H1 (cell line): ENCODE data around the gene NDEL1. TPM values are rescaled to one million over a fixed set of nuclear protein-coding genes. Genes with fewer than 3 reads are reported as not detected.
A peak's percentile ranks its signal among the peaks of the same experiment; 100 is the strongest.

ENCODE experiments used
- CTCF ChIA-PET: fragments of 300-600 bp; sonication (Branson Sonifier 250); formaldehyde crosslinking; loops from one replicate; lab custom pipeline; 2021; ENCODE audit not compliant: partially characterized antibody; lab: Charles Lee
- POLR2A ChIA-PET: fragments of 300-600 bp; sonication (Branson Sonifier 250); formaldehyde crosslinking; loops from one replicate; lab custom pipeline; 2021; ENCODE audit warnings: inconsistent platforms; ENCODE audit not compliant: partially characterized antibody; lab: Charles Lee
- DNase-seq, 2 experiments: peaks; one replicate each; pipeline versions ENCODE4 v3.0.0 to v3.0.0-alpha.2; 2010 to 2022; ENCODE audit warnings: low spot score in 2 of 2, low read depth in 1 of 2, mixed read lengths in 1 of 2
- FAIRE-seq: peaks from 2 replicates; lab custom pipeline; 2011; peaks lifted over from hg19 to GRCh38; lab: Jason Lieb, UNC
- H2AFZ ChIP-seq: 2 replicates; pipeline ENCODE4 v1.8.1; 2012; ENCODE audit warnings: low read length, inconsistent platforms
- H2AK5ac ChIP-seq: 2 replicates; pipeline ENCODE4 v1.6.1; 2013; ENCODE audit warnings: low read depth, low read length
- H2BK120ac ChIP-seq: replicated peaks from 2 replicates; pipeline ENCODE3; 2013; ENCODE audit warnings: low read depth, low read length, inconsistent platforms
- H2BK12ac ChIP-seq: 2 replicates; pipeline ENCODE4 v1.6.1; 2013; ENCODE audit warnings: low read depth, low read length
- H2BK15ac ChIP-seq: 2 replicates; pipeline ENCODE4 v1.6.1; 2013; ENCODE audit warnings: low read length
- H2BK20ac ChIP-seq: 2 replicates; pipeline ENCODE4 v1.6.1; 2013; ENCODE audit warnings: low read length
- H2BK5ac ChIP-seq: 2 replicates; pipeline ENCODE4 v1.6.1; 2013; ENCODE audit warnings: low read depth, low read length
- H3K14ac ChIP-seq: 2 replicates; pipeline ENCODE4 v1.6.1; 2013; ENCODE audit warnings: inconsistent platforms; ENCODE audit not compliant: insufficient read length
- H3K18ac ChIP-seq: 2 replicates; pipeline ENCODE4 v1.6.1; 2013; ENCODE audit warnings: low read length; ENCODE audit errors: extremely low read depth
- H3K23ac ChIP-seq: 2 replicates; pipeline ENCODE4 v1.6.1; 2013; ENCODE audit warnings: inconsistent platforms; ENCODE audit not compliant: insufficient read length
- H3K23me2 ChIP-seq: 2 replicates; pipeline ENCODE4 v1.6.1; 2013; ENCODE audit warnings: low read depth, low read length
- H3K27ac ChIP-seq: 2 replicates; pipeline ENCODE4 v1.6.1; 2011; ENCODE audit warnings: low read depth, low read length, inconsistent platforms
- H3K27me3 ChIP-seq, 4 experiments: replicated peaks in 1 of 4; 1 replicate in 1 of 4; 2 replicates in 3 of 4; pipeline versions ENCODE4 v1.6.1 to v1.8.1; 2011 to 2013; ENCODE audit warnings: low read length in 3 of 4, mild to moderate bottlenecking in 3 of 4, inconsistent platforms in 2 of 4, mixed read lengths in 2 of 4, moderate library complexity in 1 of 4; ENCODE audit not compliant: control insufficient read depth in 3 of 4, insufficient read depth in 3 of 4; ENCODE audit errors: extremely low read depth in 1 of 4
- H3K36me3 ChIP-seq, 4 experiments: 2 replicates each; pipeline versions ENCODE4 v1.6.1 to v1.8.1; 2011 to 2013; ENCODE audit warnings: mild to moderate bottlenecking in 4 of 4, low read length in 3 of 4, moderate library complexity in 2 of 4, control low read depth in 1 of 4, inconsistent platforms in 1 of 4; ENCODE audit not compliant: insufficient read depth in 4 of 4, control insufficient read depth in 2 of 4
- H3K4ac ChIP-seq: replicated peaks from 2 replicates; pipeline ENCODE3; 2013; ENCODE audit warnings: low read length, low read depth, mixed read lengths, inconsistent platforms; ENCODE audit not compliant: insufficient read length
- H3K4me1 ChIP-seq, 4 experiments: replicated peaks in 1 of 4; 1 replicate in 1 of 4; 2 replicates in 3 of 4; pipeline versions ENCODE4 v1.6.1 to v1.8.1; 2011 to 2013; ENCODE audit warnings: low read length in 3 of 4, inconsistent platforms in 2 of 4, mixed read lengths in 1 of 4; ENCODE audit not compliant: insufficient read depth in 4 of 4, control insufficient read depth in 3 of 4
- H3K4me2 ChIP-seq, 2 experiments: 2 replicates each; pipeline versions ENCODE4 v1.6.1 to v1.8.1; 2011 to 2013; ENCODE audit warnings: low read depth in 2 of 2, low read length in 2 of 2, control low read depth in 1 of 2, inconsistent platforms in 1 of 2, mild to moderate bottlenecking in 1 of 2; ENCODE audit not compliant: insufficient read depth in 1 of 2
- H3K4me3 ChIP-seq, 4 experiments: fragments of 200-600, 300-600 bp in 1 of 4; sonication (generic), shearing (Covaris generic), sonication (Bioruptor Twin) in 1 of 4; 2 replicates each; pipeline versions ENCODE4 v1.5.1 to v1.8.1; 2011 to 2016; ENCODE audit warnings: low read length in 4 of 4, low read depth in 3 of 4, control low read depth in 2 of 4, inconsistent platforms in 2 of 4, mild to moderate bottlenecking in 2 of 4, mixed read lengths in 1 of 4, moderate library complexity in 1 of 4; ENCODE audit not compliant: insufficient read depth in 2 of 4; ENCODE audit errors: extremely low read depth in 1 of 4
- H3K56ac ChIP-seq: replicated peaks from 2 replicates; pipeline ENCODE3; 2013; ENCODE audit warnings: low read depth, mild to moderate bottlenecking, mixed read lengths, low read length, inconsistent platforms; ENCODE audit not compliant: insufficient read length
- H3K79me1 ChIP-seq: 2 replicates; pipeline ENCODE4 v1.6.1; 2013; ENCODE audit warnings: low read depth, low read length, control low read depth
- H3K79me2 ChIP-seq, 2 experiments: 2 replicates each; pipeline versions ENCODE4 v1.6.1 to v1.8.1; 2012 to 2013; ENCODE audit warnings: low read length in 2 of 2, mild to moderate bottlenecking in 2 of 2, inconsistent platforms in 1 of 2; ENCODE audit not compliant: insufficient read depth in 2 of 2, control insufficient read depth in 1 of 2
- H3K9ac ChIP-seq, 4 experiments: replicated peaks in 1 of 4; 1 replicate in 1 of 4; 2 replicates in 3 of 4; pipeline versions ENCODE4 v1.6.1 to v1.8.1; 2011 to 2013; ENCODE audit warnings: low read depth in 3 of 4, low read length in 3 of 4, control low read depth in 2 of 4, mild to moderate bottlenecking in 2 of 4, moderate library complexity in 2 of 4, inconsistent platforms in 1 of 4; ENCODE audit errors: extremely low read depth in 1 of 4
- H3K9me3 ChIP-seq, 2 experiments: 2 replicates each; pipeline versions ENCODE4 v1.6.1 to v1.8.1; 2012 to 2013; ENCODE audit warnings: mild to moderate bottlenecking in 2 of 2, moderate library complexity in 2 of 2, control low read depth in 1 of 2, inconsistent platforms in 1 of 2, low read depth in 1 of 2, low read length in 1 of 2, mixed read lengths in 1 of 2; ENCODE audit not compliant: insufficient read depth in 2 of 2
- H4K20me1 ChIP-seq, 2 experiments: replicated peaks in 1 of 2; 2 replicates each; pipeline versions ENCODE3 to v1.8.1; 2011 to 2013; ENCODE audit warnings: inconsistent platforms in 2 of 2, low read length in 2 of 2, mild to moderate bottlenecking in 1 of 2; ENCODE audit not compliant: insufficient read depth in 2 of 2, control insufficient read depth in 1 of 2
- H4K5ac ChIP-seq: 2 replicates; pipeline ENCODE4 v1.6.1; 2013; ENCODE audit warnings: low read length, low read depth, mixed read lengths, inconsistent platforms; ENCODE audit not compliant: insufficient read length
- H4K8ac ChIP-seq: 2 replicates; pipeline ENCODE4 v1.8.0; 2013; ENCODE audit warnings: mild to moderate bottlenecking, moderate library complexity, low read length, inconsistent platforms; ENCODE audit not compliant: insufficient read depth; ENCODE audit errors: extremely low read depth
- H4K91ac ChIP-seq: replicated peaks from 2 replicates; pipeline ENCODE3; 2013; ENCODE audit warnings: low read length, mixed read lengths, inconsistent platforms; ENCODE audit not compliant: insufficient read length
- ASH2L ChIP-seq: fragments of 200-600, 300-600 bp; sonication (generic); IDR thresholded peaks from one replicate; pipeline ENCODE4 v1.7.1; 2017; ENCODE audit warnings: low read length
- BACH1 ChIP-seq: IDR thresholded peaks from 2 replicates; pipeline ENCODE4 v1.6.1; 2012; ENCODE audit warnings: low read length, improper control_type of control experiment
- EZH2 ChIP-seq: fragments of 200-600 bp; sonication (generic); IDR thresholded peaks from 2 replicates; pipeline ENCODE4 v1.7.1; 2012; ENCODE audit warnings: low read depth, mild to moderate bottlenecking, moderate library complexity, low read length, inconsistent platforms; ENCODE audit not compliant: severe bottlenecking
- JUND ChIP-seq: IDR thresholded peaks from 2 replicates; pipeline ENCODE4 v1.6.1; 2011; ENCODE audit warnings: mild to moderate bottlenecking, improper control_type of control experiment, low read length
- KDM5A ChIP-seq: fragments of 200-600 bp; IDR thresholded peaks from 2 replicates; pipeline ENCODE4 v1.7.1; 2012; ENCODE audit warnings: mild to moderate bottlenecking, low read length, inconsistent platforms, mixed read lengths
- POLR2A ChIP-seq, 2 experiments: IDR thresholded peaks; 1 replicate in 1 of 2; 2 replicates in 1 of 2; pipeline ENCODE4 v1.6.1; 2011; ENCODE audit warnings: low read depth in 2 of 2, low read length in 2 of 2, mild to moderate bottlenecking in 2 of 2; ENCODE audit errors: control extremely low read depth in 1 of 2
- RXRA ChIP-seq: IDR thresholded peaks from 2 replicates; pipeline ENCODE4 v1.6.1; 2011; ENCODE audit warnings: low read depth, mild to moderate bottlenecking, low read length, moderate library complexity; ENCODE audit not compliant: insufficient read depth
- SIN3A ChIP-seq, 2 experiments: IDR thresholded peaks in 1 of 2; conservative IDR thresholded peaks in 1 of 2; 2 replicates each; pipeline ENCODE4 v1.6.1; 2011 to 2012; ENCODE audit warnings: low read length in 2 of 2, improper control_type of control experiment in 1 of 2, low read depth in 1 of 2, mild to moderate bottlenecking in 1 of 2
- SP4 ChIP-seq: IDR thresholded peaks from 2 replicates; pipeline ENCODE4 v1.6.1; 2012; ENCODE audit warnings: low read length, inconsistent platforms
- SUZ12 ChIP-seq: fragments of 200-600 bp; sonication (generic); IDR thresholded peaks from 2 replicates; pipeline ENCODE4 v1.6.1; 2012; ENCODE audit warnings: mild to moderate bottlenecking, inconsistent platforms, low read length, moderate library complexity, mixed read lengths
- TEAD4 ChIP-seq: IDR thresholded peaks from 2 replicates; pipeline ENCODE4 v1.6.1; 2012; ENCODE audit warnings: low read depth, low read length, inconsistent platforms, mixed read lengths
- WGBS, 2 experiments: shearing (Covaris generic) in 1 of 2; methylation state at CpG; one replicate each; pipeline versions ENCODE4 v1.1.6 to v1.1.7; 2013 to 2015; ENCODE audit warnings: low lambda C conversion rate in 2 of 2, mixed read lengths in 2 of 2, inconsistent platforms in 1 of 2, low coverage in 1 of 2, missing lambda C conversion rate in 1 of 2; ENCODE audit not compliant: insufficient replicate concordance in 2 of 2, insufficient coverage in 1 of 2, insufficient read length in 1 of 2; ENCODE audit errors: extremely low coverage in 1 of 2, missing lambda C conversion rate in 1 of 2; 5-methylcytosine and 5-hydroxymethylcytosine counted together
- polyA plus RNA-seq, 7 experiments: library from polyadenylated mRNA; depleted of rRNA in 3 of 7; stranded (reverse) in 5 of 7; unstranded in 2 of 7; fragments of >200 nt in 5 of 7; fragments of 200-250 nt in 2 of 7; gene quantifications; 1 replicate in 5 of 7; 2 replicates in 1 of 7; 4 replicates in 1 of 7; pipeline versions ENCODE4 v1.2.1 to v1.2.3, GENCODE V29; 2011 to 2013; ENCODE audit warnings: missing spikeins in 2 of 7, mixed read lengths in 2 of 7
- total RNA-seq: library from RNA; stranded (reverse); fragmentation: NEBNext Ultra II Directional; extraction: Animal tissue kit (Norgen Biotek cat#: 25700); gene quantifications from 2 replicates; pipeline ENCODE4 v1.2.1, GENCODE V29; 2021

The NDEL1 gene
- total and polyA plus RNA-seq, 2 of the 8 experiments (the other 6 are each of a cell fraction or from before 2014, with no cell fraction given), result 31.1 to 32.9 TPM

DNA sequence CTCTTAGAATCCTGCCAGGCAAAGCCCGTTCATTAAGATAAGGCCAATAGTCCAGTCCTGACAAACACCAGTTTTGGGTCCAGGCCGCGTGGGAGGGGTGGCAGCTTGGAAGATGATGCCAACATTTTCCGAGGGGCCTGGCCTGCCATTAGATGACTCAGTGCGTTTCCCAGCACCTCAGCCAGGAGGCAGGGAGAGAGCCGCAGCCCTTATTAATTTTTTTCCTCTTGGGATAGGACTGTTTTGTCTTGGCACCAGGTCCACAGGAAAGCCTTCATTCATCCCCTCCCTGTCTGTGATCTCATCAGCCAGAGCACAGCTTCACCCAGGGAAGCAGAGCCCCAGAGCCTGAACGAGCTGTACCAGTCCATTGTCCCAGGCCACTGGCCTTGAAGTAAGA, 4.7 kb upstream of the NDEL1 start:
- no peaks in the 10 kb centered on the region for H3K27me3 ChIP-seq
- POLR2A ChIA-PET, result interaction anchor here (0.8 to 1.9 kb wide), 5 partner anchors 10 to 370 kb away, joined by 3 to 5 read pairs (median 4); partner anchors contain the start of gene RPL26
- FAIRE-seq, result no peak
- H4K8ac ChIP-seq, result no peak overlapping the region
- 91% methylated on average over 7 of the region's 7 CpGs; no CpG with 5 or more reads in 1 of the 2 experiments for WGBS, 2 experiments
- H3K56ac ChIP-seq, result no peak overlapping the region
- 0 out of 2 replicates have a peak overlapping the region, but pooled peaks have one; percentile 21 for H2BK5ac ChIP-seq
- H3K4me2 ChIP-seq, result no peak overlapping the region
- H2AFZ ChIP-seq, result peak overlapping the region; percentile 15; the same call in 1 of the 2 replicates
- no peak overlapping the region for H3K18ac ChIP-seq
- H3K23ac ChIP-seq, result no peak overlapping the region
- no peak overlapping the region for H2AK5ac ChIP-seq
- no peaks in the 10 kb centered on the region for H3K4me1 ChIP-seq
- H4K91ac ChIP-seq, result no peak overlapping the region
- no peaks in the 10 kb centered on the region for H3K79me1 ChIP-seq
- H2BK20ac ChIP-seq, result no peak overlapping the region
- no peaks in the 10 kb centered on the region for H4K20me1 ChIP-seq
- H3K23me2 ChIP-seq, result no peaks in the 10 kb centered on the region
- no peak for TF ChIP-seq BACH1
- TF ChIP-seq ASH2L, result no peak
- no peak for TF ChIP-seq RXRA
- TF ChIP-seq EZH2, result no peak
- TF ChIP-seq POLR2A (IDR thresholded peaks at IDR 0.05; ENCODE audit: control extremely low read depth in 1 of 2, low read depth in 2 of 2, low read length in 2 of 2), result no peak
- TF ChIP-seq SIN3A (conservative IDR thresholded peaks at IDR 0.05 in 1 of 2, IDR thresholded peaks at IDR 0.05 in 1 of 2; ENCODE audit: low read depth in 1 of 2, low read length in 2 of 2), result no peak
- TF ChIP-seq TEAD4, result no peak
- no peak for TF ChIP-seq SP4
- no peak for TF ChIP-seq JUND
- no peak for TF ChIP-seq KDM5A
- no peak for TF ChIP-seq SUZ12
- TF ChIP-seq, all 59 proteins: peak for 0
- H3K9me3 ChIP-seq, result no peaks in the 10 kb centered on the region
- no peak overlapping the region for H4K5ac ChIP-seq
- no peak overlapping the region for H2BK15ac ChIP-seq
- CTCF ChIA-PET, result interaction anchor here (0.6 to 1.6 kb wide), 6 partner anchors 10 to 117 kb away, joined by 3 to 5 read pairs (median 3); no protein-coding TSS in a partner anchor
- H3K9ac ChIP-seq, result no peak overlapping the region
- no peak overlapping the region for H2BK12ac ChIP-seq
- no peak overlapping the region for H3K27ac ChIP-seq
- H2BK120ac ChIP-seq, result no peak overlapping the region
- H3K79me2 ChIP-seq, result no peaks in the 10 kb centered on the region
- H3K4me3 ChIP-seq, result no peak overlapping the region
- DNase-seq, result no peak
- H3K4ac ChIP-seq, result no peak overlapping the region
- no peak overlapping the region for H3K14ac ChIP-seq
- no peaks in the 10 kb centered on the region for H3K36me3 ChIP-seq
